HG03378 (cell line): ENCODE data around the gene TFPI.

Source experiments
- ATAC-seq: cut with Tn5 transposase; IDR thresholded peaks from one replicate; pipeline ENCODE4 v1.9.1; 2021; ENCODE audit warnings: mild to moderate bottlenecking, moderate library complexity; ENCODE audit not compliant: unreplicated experiment

The TFPI gene

GRCh38 chr2:187470698-187471097, 83.5 kb downstream of the TFPI start:
- no peak for ATAC-seq

GRCh38 chr2:187469538-187469937, 84.7 kb downstream of the TFPI start:
- ATAC-seq, result no peak

- no peak for ATAC-seq
Measured at GRCh38 chr2:187468262-187468661, 86.0 kb downstream of the TFPI start.

GRCh38 chr2:187466129-187466792, 88.0 kb downstream of the TFPI start:
- ATAC-seq, result no peak

- no peak for ATAC-seq
Measured at GRCh38 chr2:187462839-187463238, 91.4 kb downstream of the TFPI start.

GRCh38 chr2:187461294-187462261, 92.7 kb downstream of the TFPI start:
- no peak for ATAC-seq

- ATAC-seq, result no peak
Measured at GRCh38 chr2:187459256-187459655, 95.0 kb downstream of the TFPI start.

GRCh38 chr2:187453078-187453641, 101.1 kb downstream of the TFPI start:
- ATAC-seq, result no peak

GRCh38 chr2:187451510-187451909, 102.7 kb downstream of the TFPI start:
- ATAC-seq, result no peak

- ATAC-seq, result no peak
Measured at GRCh38 chr2:187447336-187447735, 106.9 kb downstream of the TFPI start.

GRCh38 chr2:187446711-187447110, 107.5 kb downstream of the TFPI start:
- ATAC-seq, result no peak

GRCh38 chr2:187445051-187445450, 109.2 kb downstream of the TFPI start:
- no peak for ATAC-seq

- ATAC-seq, result no peak
Measured at GRCh38 chr2:187442778-187443177, 111.5 kb downstream of the TFPI start.

- ATAC-seq, result no peak
Measured at GRCh38 chr2:187442378-187442777, 111.9 kb downstream of the TFPI start.

- no peak for ATAC-seq
Measured at GRCh38 chr2:187440101-187440675, 114.0 kb downstream of the TFPI start.

GRCh38 chr2:187438455-187438854, 115.8 kb downstream of the TFPI start:
- no peak for ATAC-seq

- ATAC-seq, result no peak
Measured at GRCh38 chr2:187435756-187436155, 118.5 kb downstream of the TFPI start.

- ATAC-seq, result no peak
Measured at GRCh38 chr2:187435078-187435477, 119.2 kb downstream of the TFPI start.

- no peak for ATAC-seq
Measured at GRCh38 chr2:187434342-187434785, 119.9 kb downstream of the TFPI start.

GRCh38 chr2:187431911-187432310, 122.3 kb downstream of the TFPI start:
- no peak for ATAC-seq

GRCh38 chr2:187429989-187430388, 124.2 kb downstream of the TFPI start:
- ATAC-seq, result no peak
